HG02678 (cell line): ENCODE measurements around the gene NHLH1.

Experiments used
- ATAC-seq: cut with Tn5 transposase; IDR thresholded peaks from one replicate; pipeline ENCODE4 v1.9.1; 2021; ENCODE audit warnings: mild to moderate bottlenecking, moderate library complexity; ENCODE audit not compliant: unreplicated experiment

Gene NHLH1

GRCh38 chr1:160409486-160409885, 42.6 kb downstream of the NHLH1 start:
- no peak for ATAC-seq

GRCh38 chr1:160410406-160411005, 43.6 kb downstream of the NHLH1 start:
- no peak for ATAC-seq

- no peak for ATAC-seq
Measured at GRCh38 chr1:160411271-160412027, 44.6 kb downstream of the NHLH1 start.

GRCh38 chr1:160412028-160412362, 45.1 kb downstream of the NHLH1 start:
- ATAC-seq = no peak

GRCh38 chr1:160413716-160414115, 46.8 kb downstream of the NHLH1 start:
- ATAC-seq = no peak

- no peak for ATAC-seq
Measured at GRCh38 chr1:160414881-160415280, 48.0 kb downstream of the NHLH1 start.

GRCh38 chr1:160415696-160416290, 48.9 kb downstream of the NHLH1 start:
- ATAC-seq = no peak

- no peak for ATAC-seq
Measured at GRCh38 chr1:160416369-160416768, 49.5 kb downstream of the NHLH1 start.

- no peak for ATAC-seq
Measured at GRCh38 chr1:160418483-160418882, 51.6 kb downstream of the NHLH1 start.

- no peak for ATAC-seq
Measured at GRCh38 chr1:160419150-160419837, 52.4 kb downstream of the NHLH1 start.

GRCh38 chr1:160419838-160420169, 52.9 kb downstream of the NHLH1 start:
- ATAC-seq = no peak

- no peak for ATAC-seq
Measured at GRCh38 chr1:160420881-160421842, 54.3 kb downstream of the NHLH1 start.

- ATAC-seq = no peak
Measured at GRCh38 chr1:160421881-160422280, 55.0 kb downstream of the NHLH1 start.
